ENCODE results near the gene FAM3A.

FAM3A gene

GRCh38 chrX:154457491-154458115 is 58.4 kb downstream of the FAM3A start:
- DNase-seq: no peak
